ENCODE data around the gene CSNK1G1.

GRCh38 chr15:64341961-64342360, 14.0 kb downstream of the CSNK1G1 start:
- TF ChIP-seq CTCF (IDR thresholded peaks at IDR 0.05; ENCODE audit: low read length) = no peak
- no peak for TF ChIP-seq EZH2 (IDR thresholded peaks at IDR 0.05; ENCODE audit: borderline replicate concordance, low read length)

Data from OCI-LY1 (cell line).